ENCODE data around the gene CLCNKA.

- TF ChIP-seq CTCF (IDR thresholded peaks at IDR 0.05) (peak in 1 of 4 donors; percentile 16), POLR2A (IDR thresholded peaks at IDR 0.05) (no peak)
These were observed 15.0 kb upstream of the CLCNKA start for GRCh38 chr1:16006552-16007485.

Measured in right lobe of liver (tissue), 4 donors.